HG03571 (cell line): ENCODE measurements around the gene GLT8D2.

Experiments
- ATAC-seq: cut with Tn5 transposase; IDR thresholded peaks from one replicate; pipeline ENCODE4 v1.9.1; 2021; ENCODE audit not compliant: unreplicated experiment

Gene GLT8D2

GRCh38 chr12:103955811-103956508 is 94.0 kb downstream of the GLT8D2 start:
- no peak for ATAC-seq

GRCh38 chr12:103952497-103952896 is 97.5 kb downstream of the GLT8D2 start:
- no peak for ATAC-seq

- ATAC-seq = no peak
Measured at GRCh38 chr12:103948746-103949406, 101.1 kb downstream of the GLT8D2 start.

GRCh38 chr12:103947871-103948555 is 102.0 kb downstream of the GLT8D2 start:
- ATAC-seq = no peak

GRCh38 chr12:103944964-103945363 is 105.0 kb downstream of the GLT8D2 start:
- no peak for ATAC-seq
